Measurements from ENCODE around the gene IDS.

The IDS gene

GRCh38 chrX:149453906-149454822, 50.9 kb downstream of the IDS start:
- no peak for DNase-seq

GRCh38 chrX:149453030-149453429, 52.1 kb downstream of the IDS start:
- no peak for DNase-seq

GRCh38 chrX:149433451-149433850, 71.7 kb downstream of the IDS start:
- no peak for DNase-seq

- no peak for DNase-seq
Measured at GRCh38 chrX:149433051-149433450, 72.1 kb downstream of the IDS start.
